DND-41 (cell line): ENCODE measurements around the gene AVL9.

Experiments
- CTCF ChIP-seq: IDR thresholded peaks from 2 replicates; pipeline ENCODE4 v1.5.1; 2012; ENCODE audit warnings: borderline replicate concordance, low read length, moderate library complexity, mild to moderate bottlenecking; ENCODE audit not compliant: poor library complexity, severe bottlenecking; ENCODE audit errors: extremely low read depth
- EZH2 ChIP-seq: IDR thresholded peaks from 3 replicates; pipeline ENCODE4 v1.6.1; 2012; ENCODE audit warnings: borderline replicate concordance, low read depth, mild to moderate bottlenecking, moderate library complexity, low read length, inconsistent platforms; ENCODE audit not compliant: severe bottlenecking

GRCh38 chr7:32516551-32517100, 21.3 kb downstream of the AVL9 start:
- TF ChIP-seq CTCF (no peak), EZH2 (no peak)
